Measurements from ENCODE around the gene FAM174B.

FAM174B gene

DNA sequence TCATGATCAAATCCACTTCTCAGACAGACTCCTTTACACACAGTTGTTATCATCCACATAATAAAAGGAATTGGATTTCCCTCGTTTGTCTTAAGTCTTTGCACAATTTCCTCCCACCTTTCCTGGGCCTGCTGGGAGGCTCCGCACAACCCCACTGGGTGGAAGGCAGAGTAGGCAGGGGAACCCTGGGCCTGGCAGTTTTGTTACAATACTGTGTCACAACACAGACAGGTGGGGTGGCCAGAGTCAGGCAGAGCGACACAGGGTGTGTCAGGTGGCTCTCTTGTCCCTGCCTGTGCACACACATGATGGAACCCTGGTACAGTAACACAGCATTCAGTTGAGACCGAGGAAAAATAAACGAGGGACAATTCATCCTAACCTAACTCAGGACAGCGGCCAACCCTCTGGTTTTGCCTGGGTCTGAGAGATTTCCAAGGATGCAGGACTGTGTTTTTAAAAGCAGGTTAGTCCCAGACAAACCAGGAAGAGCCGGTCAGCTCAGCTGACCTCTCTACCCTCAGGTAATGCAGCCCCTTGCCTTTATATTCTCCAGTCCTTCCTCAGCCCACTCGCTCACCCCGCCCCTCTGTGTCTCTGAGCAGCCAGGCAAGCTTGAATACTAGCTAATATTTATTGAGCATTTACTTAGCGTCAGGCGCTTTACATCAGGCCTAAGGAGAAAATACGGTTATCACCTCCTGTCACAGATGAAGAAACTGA is 8.8 kb upstream of the FAM174B start:
- DNase-seq, result no peak

DNA sequence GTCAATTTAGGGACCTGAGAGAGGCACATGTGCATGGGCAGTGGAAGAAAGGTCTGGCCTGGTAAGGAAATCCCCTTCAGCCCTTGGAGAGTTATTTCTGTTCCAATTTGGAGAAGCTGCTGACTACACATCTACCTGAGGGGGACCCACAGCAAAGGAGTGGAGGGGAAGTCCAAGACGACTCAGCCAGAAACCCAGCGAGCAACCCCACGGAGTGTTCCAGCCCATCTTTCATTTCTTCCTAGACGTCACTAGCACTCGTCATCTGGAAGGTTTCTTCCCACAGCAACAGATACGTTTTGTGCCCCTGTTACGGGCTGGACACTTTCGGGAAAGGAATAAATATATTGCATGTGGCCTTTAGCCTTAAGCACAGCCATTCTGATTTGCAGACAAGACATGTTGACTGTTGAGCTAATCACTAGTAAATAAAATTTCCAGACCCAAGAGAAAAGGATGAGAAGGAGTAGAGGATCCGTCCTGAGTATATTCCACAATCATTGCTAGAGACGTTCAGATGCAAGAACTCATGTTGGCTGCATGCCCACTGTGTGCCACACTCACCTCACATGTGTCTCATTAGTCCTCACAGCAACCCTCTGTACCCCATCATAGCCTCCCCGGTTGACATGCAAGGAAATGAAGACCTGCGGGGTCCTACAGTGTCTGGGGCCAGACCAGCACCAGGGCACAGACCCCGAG is 7.8 kb upstream of the FAM174B start:
- no peak for DNase-seq

DNA sequence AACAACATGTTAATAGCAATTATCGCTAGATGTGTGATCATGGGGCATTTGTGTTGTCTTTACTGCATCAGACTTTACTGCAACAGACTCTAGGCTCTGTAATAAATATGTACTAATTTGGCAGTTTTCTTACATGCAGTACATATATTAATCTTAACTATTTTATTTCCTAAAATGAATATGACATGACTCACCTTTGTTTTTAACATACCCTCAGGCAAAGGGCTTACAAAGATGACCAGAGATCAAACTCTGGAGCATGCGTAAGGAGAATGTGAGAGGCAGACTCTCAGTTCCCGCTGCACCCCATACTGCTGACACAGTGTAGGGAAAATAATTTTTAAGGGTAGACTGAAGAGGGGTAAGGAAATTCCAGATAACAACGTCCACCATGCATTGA is 7.2 kb upstream of the FAM174B start:
- DNase-seq, result no peak

DNA sequence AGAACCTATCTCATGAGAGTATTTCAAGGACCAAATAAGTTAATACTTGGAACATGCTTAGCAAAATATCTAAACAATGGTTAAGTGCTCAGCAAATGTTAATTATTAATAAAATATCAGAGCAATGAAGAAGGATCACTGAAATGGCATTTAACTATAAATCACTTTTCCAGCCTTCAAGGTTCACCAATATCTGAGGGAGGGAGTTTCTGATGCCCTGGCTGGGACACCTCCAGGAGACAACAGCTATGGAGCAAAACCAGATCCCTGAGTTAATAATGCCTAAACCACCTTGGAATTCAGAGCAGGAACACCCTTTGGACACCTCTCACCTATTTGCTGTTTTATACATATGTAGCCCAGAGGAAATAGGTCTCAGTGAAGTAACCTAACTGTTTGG is 6.4 kb upstream of the FAM174B start:
- no peak for DNase-seq

DNA sequence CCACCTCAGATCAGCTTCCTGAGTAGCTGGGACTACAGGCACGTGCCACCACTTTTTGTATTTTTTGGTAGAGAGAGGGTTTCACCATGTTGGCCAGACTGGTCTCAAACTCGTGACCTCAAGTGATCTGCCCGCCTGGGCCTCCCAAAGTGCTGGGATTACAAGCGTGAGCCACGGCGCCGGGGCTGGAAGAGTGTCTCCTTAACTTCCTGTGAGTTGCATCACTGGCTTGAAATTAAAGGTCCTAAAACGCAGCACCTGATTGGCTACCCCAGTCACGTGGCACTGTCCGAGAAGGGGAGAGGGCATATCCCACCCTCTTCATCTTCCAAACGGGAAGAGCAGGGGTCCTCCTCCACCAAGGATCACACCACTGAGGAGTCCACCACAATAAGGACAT is 5.5 kb upstream of the FAM174B start:
- DNase-seq, result no peak

DNA sequence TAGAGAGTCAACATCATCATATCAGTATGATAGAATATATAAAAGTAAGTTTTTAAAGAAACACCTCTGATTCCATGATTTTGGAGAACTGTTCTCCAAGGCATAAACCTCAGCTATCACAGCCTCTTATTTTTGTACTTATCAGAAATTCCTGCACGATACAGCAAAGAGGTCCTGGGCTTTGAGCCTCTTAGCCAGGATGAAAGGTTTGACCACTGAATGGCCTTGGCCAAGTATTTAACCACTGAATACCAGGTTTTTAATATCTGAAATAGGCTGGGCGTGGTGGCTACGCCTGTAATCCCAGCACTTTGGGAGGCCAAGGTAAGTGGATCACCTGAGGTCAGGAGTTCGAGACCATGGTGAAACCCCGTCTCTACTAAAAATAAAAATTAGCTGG is 1.9 kb upstream of the FAM174B start:
- DNase-seq, result no peak

DNA sequence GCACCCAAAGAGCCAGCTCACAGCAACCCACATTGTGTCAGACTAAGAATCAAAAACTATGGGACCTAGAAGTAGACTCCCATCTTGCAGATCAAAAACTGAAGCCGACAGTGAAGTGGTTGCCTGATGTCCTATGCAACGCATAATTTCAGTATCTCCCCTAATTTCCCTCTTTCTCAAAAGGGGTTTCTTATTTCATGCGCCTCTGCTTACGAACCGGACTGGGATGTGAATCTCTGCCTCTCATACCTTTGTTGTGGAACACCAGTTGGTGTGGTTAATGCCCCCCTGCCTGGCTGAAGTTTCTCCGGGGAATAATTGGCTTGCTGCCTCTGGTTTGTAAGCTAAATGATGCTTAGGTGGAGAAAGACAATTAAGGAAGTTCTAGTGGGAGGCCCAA is 514 bp upstream of the FAM174B start:
- DNase-seq, result no peak

DNA sequence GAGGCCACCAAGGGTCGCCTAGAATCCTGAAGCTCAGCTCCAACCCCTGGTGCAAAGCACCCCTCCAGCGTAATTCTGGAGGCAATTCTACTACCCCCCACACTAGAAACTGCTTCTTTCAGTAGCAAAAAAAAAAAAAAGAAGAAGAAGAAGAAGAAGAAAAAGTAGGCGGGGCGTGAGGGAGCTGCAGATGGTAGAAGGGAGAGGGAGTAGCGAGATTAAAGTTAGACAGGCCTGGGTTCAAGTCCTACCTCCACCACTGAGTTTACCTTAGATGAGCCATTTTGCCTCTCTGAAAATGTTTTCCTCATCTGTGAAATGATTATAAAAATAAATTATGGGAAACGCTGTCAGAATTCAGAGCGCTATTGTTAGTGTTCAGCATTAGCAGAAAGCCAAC is 913 bp downstream of the FAM174B start:
- DNase-seq, result no peak

DNA sequence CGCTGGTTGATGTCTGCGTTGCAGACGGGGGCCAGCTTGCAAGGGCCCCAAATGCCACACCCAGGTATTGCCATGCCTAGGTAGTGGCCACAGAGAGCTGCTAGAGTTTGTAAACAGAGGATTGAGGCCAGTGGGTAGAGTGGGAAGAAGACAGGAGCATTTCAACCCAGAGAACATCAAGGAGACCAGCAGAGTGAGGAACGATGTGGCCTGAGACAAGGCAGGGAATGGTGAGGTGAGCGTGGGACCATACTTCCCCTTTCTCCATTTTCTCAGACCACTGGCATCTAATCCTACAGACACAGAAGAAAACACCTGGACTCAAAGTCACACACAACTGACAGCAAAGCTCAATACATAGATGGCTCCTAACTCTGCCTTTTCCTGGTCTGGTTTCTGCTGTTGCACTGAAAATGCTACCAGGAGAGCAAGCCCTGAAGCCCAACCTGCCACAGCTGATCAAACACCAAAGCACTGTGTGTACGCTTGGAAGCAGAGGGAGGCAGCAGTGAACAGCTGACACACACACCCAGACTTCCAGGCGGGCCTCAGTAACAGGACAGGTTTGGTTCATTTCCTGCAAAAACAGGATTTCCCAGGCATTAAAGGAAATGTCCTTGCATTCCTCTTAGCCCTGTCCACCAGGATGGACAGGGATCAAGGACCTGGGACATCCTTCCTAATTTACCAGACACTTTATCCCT is 1.6 kb downstream of the FAM174B start:
- no peak for DNase-seq

DNA sequence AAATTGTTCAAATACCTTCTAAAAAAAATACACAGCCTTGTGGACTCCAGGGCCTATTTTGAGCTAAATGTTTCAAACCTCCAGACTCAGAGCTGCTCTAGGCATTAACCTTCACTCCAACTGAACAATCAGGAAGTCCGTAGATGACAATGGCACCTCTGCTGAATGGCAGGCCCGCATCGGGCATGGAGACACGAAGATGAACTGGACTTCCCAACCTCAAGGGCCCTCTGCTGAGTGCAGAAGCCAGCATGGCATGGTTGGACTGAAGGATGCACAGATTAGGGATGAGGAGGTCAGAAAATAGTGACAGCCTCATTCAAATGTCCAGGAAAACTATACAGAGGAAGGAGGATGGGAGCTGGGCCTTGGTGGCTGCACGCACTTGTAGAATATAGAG is 2.2 kb downstream of the FAM174B start:
- no peak for DNase-seq

DNA sequence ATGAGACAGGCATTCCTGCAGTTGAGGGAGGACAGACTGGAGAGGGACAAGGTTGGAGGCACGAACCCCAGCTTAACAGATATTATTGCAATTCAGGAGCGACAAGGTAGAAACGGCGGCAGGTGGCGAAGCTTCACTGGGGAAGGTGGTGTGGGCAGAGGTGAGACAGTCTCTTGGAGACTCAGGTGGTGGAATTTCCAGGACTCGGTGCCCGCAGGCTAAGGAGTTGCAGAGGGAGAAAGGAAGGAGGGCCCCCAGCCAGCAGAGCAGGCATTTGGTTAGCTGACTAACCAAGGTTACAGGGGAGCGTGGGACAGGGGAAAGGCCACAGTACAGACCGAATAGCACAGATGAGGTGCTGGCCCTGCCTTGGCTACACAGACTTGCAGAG is 3.0 kb downstream of the FAM174B start:
- DNase-seq, result no peak

DNA sequence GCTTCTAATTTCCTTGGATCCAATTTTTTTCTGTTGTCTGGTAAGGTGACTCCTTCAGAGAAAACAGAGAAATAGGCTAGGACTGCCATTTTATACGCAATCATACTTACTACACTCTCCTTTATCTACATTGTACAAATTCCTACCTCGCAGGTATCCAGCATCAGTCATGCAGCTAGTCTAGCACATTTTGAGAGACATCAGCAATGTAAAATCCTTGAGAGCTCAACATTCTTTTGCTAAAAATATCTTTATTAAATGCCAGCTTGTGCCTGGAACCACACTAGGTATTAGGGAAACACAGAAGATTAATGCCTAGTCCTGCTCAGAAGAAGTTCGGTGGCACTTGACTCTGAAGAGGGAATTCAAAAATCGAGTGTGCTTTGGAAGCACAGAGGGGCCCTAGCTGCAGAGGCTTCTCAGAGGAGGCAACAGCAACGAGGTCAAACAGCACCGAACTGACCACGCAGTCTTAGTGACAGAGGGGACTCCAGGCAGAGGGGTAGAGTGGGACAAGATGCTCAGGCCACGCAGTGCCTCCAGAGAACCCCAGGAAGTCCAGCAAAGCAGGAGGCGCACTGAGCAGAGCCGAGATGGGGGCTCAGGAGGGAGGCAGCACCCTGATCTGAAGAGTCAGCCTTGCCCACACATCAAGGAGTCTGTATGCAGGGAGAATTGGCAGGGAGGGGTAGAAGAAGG is 3.5 kb downstream of the FAM174B start:
- DNase-seq, result no peak

DNA sequence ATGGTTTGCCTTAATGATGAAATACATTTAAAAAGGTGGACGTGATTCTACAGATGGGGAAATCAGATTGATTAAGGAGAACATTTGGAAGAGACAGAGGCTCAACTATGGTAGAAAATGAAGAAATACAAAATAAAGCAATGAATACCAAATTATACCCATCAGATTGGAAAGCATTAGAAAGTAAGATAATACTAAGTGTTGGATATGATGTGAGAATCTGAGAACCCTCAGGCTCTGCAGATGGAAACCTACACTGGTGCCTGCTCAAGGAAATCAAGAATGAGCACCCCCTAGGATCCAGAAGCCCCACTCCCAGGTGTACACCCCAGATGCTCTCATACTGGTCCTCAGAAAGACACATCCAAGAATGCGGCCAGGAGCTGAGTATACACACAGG is 4.6 kb downstream of the FAM174B start:
- no peak for DNase-seq

DNA sequence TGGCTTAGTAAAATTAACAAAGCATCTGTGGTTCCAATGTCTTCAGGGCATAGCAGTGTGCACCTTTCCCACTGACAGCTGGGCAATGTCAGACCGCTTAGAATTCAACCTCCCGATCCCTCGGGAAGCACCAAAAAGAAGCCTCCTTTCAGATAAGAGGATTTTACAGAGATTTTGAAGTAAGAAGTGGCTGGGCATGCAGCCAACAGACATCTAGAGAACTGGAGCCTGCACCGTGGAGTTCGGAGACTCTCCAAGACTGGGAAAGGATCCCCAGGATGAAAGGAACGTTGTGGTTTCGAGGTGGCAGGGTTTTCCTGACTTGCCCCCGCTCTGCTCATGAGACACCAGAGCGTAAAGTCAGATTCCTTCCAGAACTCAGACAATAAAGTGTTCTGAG is 5.3 kb downstream of the FAM174B start:
- no peak for DNase-seq

DNA sequence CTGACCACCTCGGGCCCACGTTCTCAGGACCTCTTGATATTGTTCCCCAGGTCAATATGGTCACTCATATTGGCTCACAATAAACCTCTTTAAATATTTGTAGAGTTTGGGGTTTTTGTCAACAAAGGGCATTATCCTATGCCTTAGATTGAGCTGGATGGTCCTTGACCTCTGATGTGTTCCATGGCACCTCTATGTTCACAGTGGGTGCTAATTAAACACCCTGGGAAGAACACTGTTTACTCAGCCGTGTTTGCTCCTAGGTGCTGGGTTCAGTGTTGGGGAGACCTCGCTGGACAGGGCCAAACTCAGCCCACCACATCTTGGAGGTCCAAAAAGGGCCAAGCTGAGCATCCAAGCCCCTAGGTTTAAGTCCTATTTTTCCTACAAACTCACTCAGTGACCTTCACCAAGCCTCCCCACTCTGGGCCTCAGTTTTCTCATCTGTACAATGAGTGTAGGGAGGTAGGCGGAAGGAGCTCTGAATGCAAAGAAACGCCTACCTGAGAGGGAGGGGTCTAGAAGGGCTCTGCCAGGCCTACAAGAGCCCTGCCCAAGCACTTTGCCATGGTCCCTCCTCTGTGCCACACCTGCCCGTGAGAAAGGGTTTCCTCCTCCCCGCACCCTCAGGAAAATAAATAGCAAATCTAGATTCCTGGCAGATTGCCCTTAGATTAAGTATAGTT is 7.2 kb downstream of the FAM174B start:
- no peak for DNase-seq

DNA sequence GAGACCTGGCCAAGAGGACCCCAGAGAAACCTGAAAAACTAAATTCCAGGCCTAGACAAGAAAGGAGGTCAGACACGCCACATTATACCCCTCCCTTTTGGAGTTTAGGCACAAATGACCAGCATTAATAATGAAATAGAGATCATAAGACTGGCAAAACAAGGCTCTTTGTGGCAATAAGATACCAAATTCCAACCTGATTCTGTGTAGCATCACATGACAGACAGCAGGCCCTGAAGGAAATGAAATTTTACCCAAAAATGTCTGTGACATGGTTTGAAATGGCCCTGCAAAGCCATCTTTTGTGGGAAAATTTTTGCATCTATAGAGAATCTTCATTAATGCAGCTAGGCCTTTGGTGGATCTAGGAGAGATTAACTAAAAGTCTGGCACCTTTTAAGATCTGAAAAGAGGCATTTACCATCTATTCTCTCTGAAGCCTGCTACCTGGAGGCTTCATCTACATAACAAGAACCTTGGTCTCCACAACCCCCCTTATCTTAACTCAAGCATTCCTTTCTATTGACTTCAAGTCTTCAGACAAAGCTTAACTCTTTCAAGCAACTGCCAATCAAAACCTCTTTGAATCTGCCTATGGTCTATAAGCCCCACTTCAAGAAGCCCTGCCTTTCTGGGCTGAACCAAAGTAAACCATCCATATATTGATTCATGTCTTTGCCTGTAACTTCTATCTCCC is 8.0 kb downstream of the FAM174B start:
- no peak for DNase-seq

DNA sequence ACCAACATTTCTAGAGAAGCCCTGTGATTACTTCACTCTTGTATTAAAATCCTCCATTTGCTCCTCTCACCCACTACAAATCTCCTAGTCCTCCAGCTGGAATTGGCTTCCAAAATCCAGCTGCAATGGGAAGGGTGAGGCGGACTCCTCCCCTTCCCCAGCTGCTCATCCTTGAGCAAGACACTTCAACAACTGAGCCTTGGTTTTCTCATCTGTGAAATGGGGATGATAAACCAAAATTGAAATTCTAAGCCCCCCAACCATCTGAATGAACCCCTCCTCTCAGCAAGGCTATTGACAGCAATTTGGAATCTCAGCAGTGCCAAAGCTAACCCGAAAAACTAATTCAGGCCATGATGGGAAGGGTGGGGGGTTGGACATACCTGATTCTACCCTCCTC is 9.4 kb downstream of the FAM174B start:
- no peak for DNase-seq

DNA sequence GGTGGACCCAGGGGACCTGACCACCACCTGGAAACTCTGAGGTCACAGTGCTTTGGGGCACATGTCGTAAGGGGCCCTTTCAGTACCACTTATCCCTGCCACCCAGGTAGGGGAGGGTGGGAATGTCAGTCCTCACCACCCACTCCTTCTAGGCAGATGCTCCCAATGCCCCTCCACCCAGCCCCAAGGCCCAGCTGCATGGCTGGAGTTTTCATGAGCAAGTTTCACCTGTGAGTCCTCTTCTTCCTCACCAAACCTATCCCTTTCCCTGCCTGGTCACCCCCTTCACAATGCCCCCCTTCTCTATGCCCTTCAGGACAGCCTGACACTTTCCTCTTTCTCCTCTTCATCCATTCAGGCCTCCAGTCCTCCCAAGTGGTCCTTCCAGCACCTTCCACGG is 9.8 kb downstream of the FAM174B start:
- no peak for DNase-seq

DNA sequence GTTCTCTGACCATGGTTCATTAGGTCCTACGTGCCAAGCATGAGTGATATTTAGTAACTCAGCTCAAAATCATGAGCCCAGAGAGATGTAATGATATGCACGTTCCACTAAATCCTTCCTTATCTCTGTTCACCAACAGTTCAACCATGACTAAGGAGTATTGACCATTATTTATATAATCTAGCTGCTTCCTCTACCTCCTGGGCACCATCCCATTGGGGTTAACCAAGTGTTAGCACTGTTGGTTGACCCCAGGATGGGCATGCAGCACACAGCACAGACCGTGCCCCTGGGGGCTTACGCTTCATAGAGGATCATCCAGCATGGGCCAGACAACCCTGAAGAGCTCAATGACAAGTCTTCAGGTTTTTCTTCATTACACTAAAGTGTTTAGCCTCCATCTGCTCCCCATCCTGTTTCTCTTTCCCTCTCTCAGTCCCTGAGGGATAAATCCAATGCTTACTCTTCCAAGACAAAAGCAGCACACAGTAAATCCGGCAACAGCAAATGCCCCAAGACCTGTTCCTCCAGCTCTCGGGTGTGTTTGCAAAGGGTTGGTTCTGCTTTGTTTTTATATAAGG is 10.4 kb downstream of the FAM174B start:
- no peak for DNase-seq

DNA sequence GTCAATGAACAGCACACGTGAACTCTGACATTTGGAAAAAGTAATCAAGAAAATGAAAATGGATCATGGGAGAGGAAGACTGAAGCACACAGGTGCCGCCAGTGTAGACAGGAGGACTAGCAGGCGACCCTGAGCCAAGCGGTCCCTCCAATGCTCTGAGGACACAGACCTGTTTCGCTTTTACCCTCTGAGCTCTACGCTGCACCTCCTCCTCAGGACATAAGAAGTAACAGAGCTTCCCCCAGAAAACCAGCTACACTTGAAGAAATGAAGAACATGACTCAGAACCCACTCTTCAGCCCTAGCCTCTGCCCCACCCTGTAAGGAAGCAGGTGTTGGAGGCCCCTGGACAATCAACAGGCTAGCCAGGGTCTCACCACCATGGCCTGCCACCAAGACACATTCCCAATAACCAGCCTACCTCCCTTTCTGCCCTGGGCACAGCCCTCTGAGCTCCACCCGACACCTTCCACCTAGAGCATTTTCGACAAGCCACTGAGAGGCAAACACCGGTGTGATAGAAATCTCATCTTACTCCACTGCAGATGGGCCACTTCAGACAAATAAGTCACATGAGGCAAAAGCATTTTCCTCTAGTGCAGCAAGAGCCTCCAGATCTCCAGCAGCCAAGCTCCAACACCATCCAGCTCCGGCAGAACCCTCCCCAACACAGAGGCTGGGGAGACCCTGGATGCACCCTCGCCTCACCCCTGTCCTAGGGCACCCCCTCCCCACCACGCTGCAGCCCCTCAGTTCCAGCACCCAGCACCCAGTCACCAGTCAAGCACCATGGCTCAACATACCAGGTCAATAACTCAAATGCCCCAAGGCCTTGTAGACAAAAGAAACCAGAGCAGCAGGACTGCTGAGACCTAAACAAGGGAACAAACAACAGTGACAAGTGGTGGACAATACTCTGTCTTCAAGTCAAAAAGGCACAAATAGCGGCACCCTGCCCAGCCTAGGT is 11.4 kb downstream of the FAM174B start:
- no peak for DNase-seq
